Thoracic aorta (tissue), 2 donors: ENCODE results near the gene ANP32B. TPM values are rescaled to one million over a fixed set of nuclear protein-coding genes. Genes with fewer than 3 reads are reported as not detected.

Experiments
- ATAC-seq: fragments of 150-250 bp; one replicate; pipeline ENCODE4 v1.8.0; 2017; ENCODE audit warnings: low read depth; ENCODE audit not compliant: insufficient number of reproducible peaks, low FRiP score
- DNase-seq: peaks from one replicate; pipeline ENCODE4 v3.0.0-alpha.2; 2020; ENCODE audit warnings: low spot score
- H3K27ac ChIP-seq, 2 donors: fragments of 200-600 bp; sonication (generic); 1 replicate in 1 of 2; 2 replicates in 1 of 2; pipeline ENCODE4 v1.5.1; 2016; ENCODE audit warnings: mild to moderate bottlenecking in 2 of 2, moderate library complexity in 2 of 2
- H3K27me3 ChIP-seq: fragments of 200-600 bp; sonication (generic); replicated peaks from 2 replicates; pipeline ENCODE4 v1.6.0; 2016; ENCODE audit warnings: mild to moderate bottlenecking; ENCODE audit not compliant: insufficient read depth
- H3K36me3 ChIP-seq: fragments of 200-600 bp; sonication (generic); one replicate; pipeline ENCODE4 v1.5.1; 2016
- H3K4me1 ChIP-seq, 2 donors: fragments of 200-600 bp; sonication (generic); 1 replicate in 1 of 2; 2 replicates in 1 of 2; pipeline versions ENCODE4 v1.5.1 to v1.6.0; 2016; ENCODE audit warnings: low read depth in 2 of 2, mild to moderate bottlenecking in 1 of 2; ENCODE audit not compliant: control insufficient read depth in 1 of 2
- H3K4me3 ChIP-seq: fragments of 200-600 bp; sonication (generic); 2 replicates; pipeline ENCODE4 v1.5.1; 2016; ENCODE audit warnings: mild to moderate bottlenecking
- H3K9me3 ChIP-seq: fragments of 200-600 bp; sonication (generic); 2 replicates; pipeline ENCODE4 v1.5.1; 2016
- CTCF ChIP-seq: fragments of 200-600 bp; sonication (generic); IDR thresholded peaks from one replicate; pipeline ENCODE4 v1.5.1; 2019; ENCODE audit warnings: antibody characterized with exemption
- total RNA-seq, 2 donors: library from RNA; depleted of rRNA; stranded (reverse); fragments of >200 nt; gene quantifications; one replicate each; pipeline versions ENCODE4 v1.1.0 to v1.2.3, GENCODE V29; 2016

ANP32B gene
- total RNA-seq, 2 donors from 2014 or later: 23.3 to 65.7 TPM

GRCh38 chr9:97961361-97961760 lies 21.8 kb upstream of the ANP32B start:
- no peak for DNase-seq
- no peaks in the 10 kb centered on the region for H3K9me3 ChIP-seq
- H3K27ac ChIP-seq: no peak overlapping the region
- TF ChIP-seq CTCF: no peak
- H3K27me3 ChIP-seq: no peaks in the 10 kb centered on the region
- H3K4me3 ChIP-seq: no peak overlapping the region
- H3K36me3 ChIP-seq: no peaks in the 10 kb centered on the region
- no peak for ATAC-seq
- H3K4me1 ChIP-seq: no peaks in the 10 kb centered on the region

GRCh38 chr9:97962136-97962535 lies 21.0 kb upstream of the ANP32B start:
- H3K4me3 ChIP-seq: no peak overlapping the region
- no peaks in the 10 kb centered on the region for H3K27me3 ChIP-seq
- DNase-seq: no peak
- ATAC-seq: no peak
- no peaks in the 10 kb centered on the region for H3K9me3 ChIP-seq
- H3K4me1 ChIP-seq: no peaks in the 10 kb centered on the region
- no peaks in the 10 kb centered on the region for H3K36me3 ChIP-seq
- TF ChIP-seq CTCF: no peak
- H3K27ac ChIP-seq: no peak overlapping the region

GRCh38 chr9:97962575-97962974 lies 20.6 kb upstream of the ANP32B start:
- no peak for TF ChIP-seq CTCF
- ATAC-seq: no peak
- H3K4me3 ChIP-seq: no peak overlapping the region
- no peak overlapping the region for H3K27ac ChIP-seq
- no peaks in the 10 kb centered on the region for H3K4me1 ChIP-seq
- no peaks in the 10 kb centered on the region for H3K9me3 ChIP-seq
- DNase-seq: no peak
- H3K36me3 ChIP-seq: no peaks in the 10 kb centered on the region
- H3K27me3 ChIP-seq: no peaks in the 10 kb centered on the region

GRCh38 chr9:97963232-97963631 lies 19.9 kb upstream of the ANP32B start:
- H3K27ac ChIP-seq: no peak overlapping the region
- no peaks in the 10 kb centered on the region for H3K4me1 ChIP-seq
- H3K27me3 ChIP-seq: no peaks in the 10 kb centered on the region
- H3K4me3 ChIP-seq: no peak overlapping the region
- DNase-seq (no peak), ATAC-seq (no peak)
- H3K36me3 ChIP-seq: no peaks in the 10 kb centered on the region
- TF ChIP-seq CTCF: no peak
- H3K9me3 ChIP-seq: no peaks in the 10 kb centered on the region

GRCh38 chr9:97964901-97965300 lies 18.2 kb upstream of the ANP32B start:
- ATAC-seq (no peak), DNase-seq (no peak)
- H3K4me1 ChIP-seq: no peaks in the 10 kb centered on the region
- no peaks in the 10 kb centered on the region for H3K36me3 ChIP-seq
- TF ChIP-seq CTCF: no peak
- H3K27ac ChIP-seq: no peak overlapping the region
- H3K27me3 ChIP-seq: no peaks in the 10 kb centered on the region
- no peak overlapping the region for H3K4me3 ChIP-seq
- no peaks in the 10 kb centered on the region for H3K9me3 ChIP-seq
